Transverse colon (tissue), 4 donors: ENCODE data around the gene CTSV. TPM values are rescaled to one million over a fixed set of nuclear protein-coding genes. Genes with fewer than 3 reads are reported as not detected.
"Not testable (repeated sequence)": the region's sequence is repeated elsewhere in the genome, so short reads cannot be mapped to it uniquely, and the experiment has no call there.

Experiments used
- DNase-seq: peaks from one replicate; pipeline ENCODE4 v3.0.0-alpha.2; 2019
- H3K27ac ChIP-seq, 4 donors: fragments of 200-600 bp; sonication (generic); 2 replicates each; pipeline ENCODE4 v1.5.1; 2016 to 2018; ENCODE audit warnings: inconsistent platforms in 4 of 4
- H3K27me3 ChIP-seq: fragments of 200-600 bp; sonication (generic); 2 replicates; pipeline ENCODE4 v1.5.1; 2017; ENCODE audit warnings: inconsistent platforms
- H3K36me3 ChIP-seq, 4 donors: fragments of 200-600 bp; sonication (generic); 2 replicates each; pipeline ENCODE4 v1.5.1; 2017 to 2019; ENCODE audit warnings: inconsistent platforms in 4 of 4
- H3K4me1 ChIP-seq, 4 donors: fragments of 200-600 bp; sonication (generic); 2 replicates each; pipeline ENCODE4 v1.5.1; 2017 to 2020; ENCODE audit warnings: inconsistent platforms in 4 of 4
- H3K4me3 ChIP-seq, 4 donors: fragments of 200-600 bp; sonication (generic); 1 replicate in 1 of 4; 2 replicates in 3 of 4; pipeline versions ENCODE4 v1.5.1 to v1.6.1; 2017 to 2019; ENCODE audit warnings: inconsistent platforms in 4 of 4
- H3K9me3 ChIP-seq, 2 donors: fragments of 200-600 bp; sonication (generic); 2 replicates each; pipeline ENCODE4 v1.5.1; 2017 to 2019; ENCODE audit warnings: inconsistent platforms in 2 of 2
- EP300 ChIP-seq: sonication (generic); formaldehyde crosslinking; IDR thresholded peaks from one replicate; pipeline ENCODE4 v1.6.1; 2017; ENCODE audit warnings: antibody characterized with exemption, low read depth
- POLR2A ChIP-seq: fragments of 450-650 bp; IDR thresholded peaks from one replicate; pipeline ENCODE4 v1.6.1; 2016; ENCODE audit warnings: antibody characterized with exemption, mild to moderate bottlenecking, moderate library complexity
- POLR2AphosphoS5 ChIP-seq, 3 donors: sonication (generic); formaldehyde crosslinking; IDR thresholded peaks; one replicate each; pipeline ENCODE4 v1.6.1; 2016; ENCODE audit warnings: antibody characterized with exemption in 3 of 3
- WGBS, 2 donors: methylation state at CpG; one replicate each; pipeline ENCODE4 v1.1.5; 2018; ENCODE audit warnings: low coverage in 1 of 2; 5-methylcytosine and 5-hydroxymethylcytosine counted together
- in situ Hi-C, 4 donors: fragments of 200-750 bp; cut with MboI; loops; one replicate each; pipeline versions ENCODE4 v1.15.0 to v1.15.1; 2017; ENCODE audit warnings: low sequenced_read_pairs in 3 of 4, low pct_ligation_motif_present in 1 of 4, low pct_unique_long_range_greater_than_20kb in 1 of 4
- intact Hi-C: fragments of 100-400 bp; cut with DNase I; formaldehyde crosslinking; loops from one replicate; pipeline ENCODE4 v1.15.1; 2023; ENCODE audit warnings: low total_unique reads
- total RNA-seq, 4 donors: library from RNA; depleted of rRNA; stranded (reverse); fragments of >200 nt; gene quantifications; one replicate each; pipeline ENCODE4 v1.1.0, GENCODE V29; 2016
- TF ChIP-seq, protein P1 (sequence below), 5 experiments: fragments of 200-600 bp in 3 of 5; fragments of 450-650 bp in 2 of 5; sonication (generic) in 3 of 5; IDR thresholded peaks; 1 replicate in 2 of 5; 2 replicates in 3 of 5; pipeline ENCODE4 v1.5.1; 2016 to 2017; ENCODE audit warnings: antibody characterized with exemption in 5 of 5, inconsistent platforms in 3 of 5, mild to moderate bottlenecking in 2 of 5, moderate library complexity in 1 of 5

CTSV gene
- total RNA-seq, 4 donors from 2014 or later: 0.37 to 6.3 (median 4.8) TPM; not detected in 1

- in situ Hi-C loops: no loop called here
- H3K9me3 ChIP-seq: no peaks in the 10 kb centered on the region
- no peak overlapping the region for H3K27ac ChIP-seq
- DNase-seq: no peak
- WGBS, 2 donors: 86 to 92% methylated on average over 5 to 24 of the region's 37 CpGs
- TF ChIP-seq, protein P1, sequence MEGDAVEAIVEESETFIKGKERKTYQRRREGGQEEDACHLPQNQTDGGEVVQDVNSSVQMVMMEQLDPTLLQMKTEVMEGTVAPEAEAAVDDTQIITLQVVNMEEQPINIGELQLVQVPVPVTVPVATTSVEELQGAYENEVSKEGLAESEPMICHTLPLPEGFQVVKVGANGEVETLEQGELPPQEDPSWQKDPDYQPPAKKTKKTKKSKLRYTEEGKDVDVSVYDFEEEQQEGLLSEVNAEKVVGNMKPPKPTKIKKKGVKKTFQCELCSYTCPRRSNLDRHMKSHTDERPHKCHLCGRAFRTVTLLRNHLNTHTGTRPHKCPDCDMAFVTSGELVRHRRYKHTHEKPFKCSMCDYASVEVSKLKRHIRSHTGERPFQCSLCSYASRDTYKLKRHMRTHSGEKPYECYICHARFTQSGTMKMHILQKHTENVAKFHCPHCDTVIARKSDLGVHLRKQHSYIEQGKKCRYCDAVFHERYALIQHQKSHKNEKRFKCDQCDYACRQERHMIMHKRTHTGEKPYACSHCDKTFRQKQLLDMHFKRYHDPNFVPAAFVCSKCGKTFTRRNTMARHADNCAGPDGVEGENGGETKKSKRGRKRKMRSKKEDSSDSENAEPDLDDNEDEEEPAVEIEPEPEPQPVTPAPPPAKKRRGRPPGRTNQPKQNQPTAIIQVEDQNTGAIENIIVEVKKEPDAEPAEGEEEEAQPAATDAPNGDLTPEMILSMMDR (IDR thresholded peaks at IDR 0.05): no peak
- TF ChIP-seq EP300: no peak
- TF ChIP-seq POLR2A: no peak
- TF ChIP-seq POLR2AphosphoS5 (IDR thresholded peaks at IDR 0.05): no peak
- intact Hi-C loops: no loop called here
- no peak overlapping the region for H3K4me3 ChIP-seq
- H3K4me1 ChIP-seq: no peaks in the 10 kb centered on the region
- peaks cover 67% of the 10 kb centered on the region for H3K27me3 ChIP-seq
- H3K36me3 ChIP-seq: no peaks in the 10 kb centered on the region
Observed at GRCh38 chr9:97077452-97078295, 38.7 kb upstream of the CTSV start.

- WGBS, 2 donors: 24 to 53% methylated on average over 17 to 38 of the region's 56 CpGs
- H3K9me3 ChIP-seq, H3K27ac ChIP-seq, H3K4me3 ChIP-seq, H3K36me3 ChIP-seq, in situ Hi-C loops, DNase-seq, H3K4me1 ChIP-seq, intact Hi-C loops: not testable (repeated sequence)
- peaks cover 75% of the 10 kb centered on the region for H3K27me3 ChIP-seq
Observed at GRCh38 chr9:97076731-97077451, 37.9 kb upstream of the CTSV start.

- Histone ChIP-seq H3K9me3 (no peaks in the 10 kb centered on the region), H3K27ac (no peak overlapping the region), H3K27me3 (peaks cover 82% of the 10 kb centered on the region), H3K4me1 (no peaks in the 10 kb centered on the region), H3K36me3 (no peaks in the 10 kb centered on the region), H3K4me3 (no peak overlapping the region)
- intact Hi-C loops: no loop called here
- TF ChIP-seq EP300: no peak
- no peak for TF ChIP-seq POLR2AphosphoS5 (IDR thresholded peaks at IDR 0.05)
- TF ChIP-seq, protein P1 (IDR thresholded peaks at IDR 0.05): no peak
- no peak for TF ChIP-seq POLR2A
- DNase-seq: no peak
- in situ Hi-C loops: no loop called here
- 35% methylated on average over 10 of the region's 11 CpGs; no CpG with 5 or more reads in 1 of the 2 donors for WGBS, 2 donors
Observed at GRCh38 chr9:97076238-97076637, 37.3 kb upstream of the CTSV start.

DNA sequence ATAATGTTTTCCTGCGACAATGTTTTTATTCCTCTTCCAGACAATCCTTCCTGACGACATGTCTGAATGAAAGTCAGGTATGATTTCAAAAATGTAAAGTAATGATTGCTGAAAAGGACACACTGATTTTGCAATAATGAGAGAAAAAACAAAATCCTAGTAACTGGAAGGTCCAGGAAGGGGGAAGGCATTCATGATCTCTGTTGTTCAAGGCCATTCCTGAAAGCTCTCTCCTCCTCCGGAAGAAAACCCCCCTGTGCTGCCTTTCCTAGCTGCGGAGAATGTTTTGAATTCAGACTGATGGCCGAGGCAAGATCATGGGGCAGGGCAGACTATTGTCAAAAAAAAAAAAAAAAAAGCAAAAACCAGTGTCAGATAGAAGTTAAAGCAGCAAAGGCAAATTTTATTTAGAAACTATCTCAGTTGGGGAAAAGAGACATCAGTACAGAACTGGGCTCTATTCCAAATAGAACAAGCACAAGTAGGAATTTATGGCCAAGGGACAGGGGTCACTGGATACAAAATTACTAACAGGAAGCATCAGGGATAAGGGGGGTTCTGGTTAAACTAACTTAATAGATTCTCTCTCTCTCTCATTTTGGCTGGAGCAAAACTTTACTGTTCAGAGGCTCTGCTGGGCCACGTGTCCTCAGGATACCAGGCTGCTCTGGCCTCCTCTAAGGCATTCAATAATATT, 36.5 kb upstream of the CTSV start:
- H3K4me1 ChIP-seq: no peaks in the 10 kb centered on the region
- 60 to 74% methylated on average over 5 to 6 of the region's 6 CpGs for WGBS, 2 donors
- TF ChIP-seq EP300: no peak
- TF ChIP-seq, protein P1 (IDR thresholded peaks at IDR 0.05): no peak
- no peak for TF ChIP-seq POLR2A
- no peak for TF ChIP-seq POLR2AphosphoS5 (IDR thresholded peaks at IDR 0.05)
- no peak overlapping the region for H3K27ac ChIP-seq
- peaks cover 78% of the 10 kb centered on the region for H3K27me3 ChIP-seq
- no peaks in the 10 kb centered on the region for H3K9me3 ChIP-seq
- DNase-seq: no peak
- no peaks in the 10 kb centered on the region for H3K36me3 ChIP-seq
- in situ Hi-C loops: no loop called here
- intact Hi-C loops: no loop called here
- H3K4me3 ChIP-seq: no peak overlapping the region
